Small intestine (tissue), 7 donors: ENCODE results near the gene CACNB1. TPM values are rescaled to one million over a fixed set of nuclear protein-coding genes. Genes with fewer than 3 reads are reported as not detected.

Experiments used
- DNase-seq, 2 donors: peaks; one replicate each; pipeline versions ENCODE4 v3.0.0 to v3.0.0-alpha.2; 2013
- FAIRE-seq: peaks from 2 replicates; lab custom pipeline; 2012; peaks lifted over from hg19 to GRCh38; lab: Jason Lieb, UNC
- H3K27ac ChIP-seq, 3 donors: one replicate each; pipeline ENCODE4 v1.5.1; 2013; ENCODE audit warnings: low read length in 2 of 3, mild to moderate bottlenecking in 2 of 3, control low read depth in 1 of 3, inconsistent platforms in 1 of 3, low read depth in 1 of 3, moderate library complexity in 1 of 3
- H3K27me3 ChIP-seq, 3 donors: one replicate each; pipeline ENCODE4 v1.6.1; 2013; ENCODE audit warnings: low read length in 3 of 3, inconsistent platforms in 1 of 3; ENCODE audit not compliant: control insufficient read depth in 3 of 3, insufficient read depth in 3 of 3
- H3K36me3 ChIP-seq, 3 donors: one replicate each; pipeline ENCODE4 v1.6.1; 2013; ENCODE audit warnings: low read length in 3 of 3, inconsistent platforms in 1 of 3, low read depth in 1 of 3, mild to moderate bottlenecking in 1 of 3, moderate library complexity in 1 of 3; ENCODE audit not compliant: control insufficient read depth in 3 of 3, insufficient read depth in 2 of 3
- H3K4me1 ChIP-seq, 3 donors: one replicate each; pipeline ENCODE4 v1.6.1; 2013; ENCODE audit warnings: low read length in 2 of 3, inconsistent platforms in 1 of 3, low read depth in 1 of 3, mild to moderate bottlenecking in 1 of 3, moderate library complexity in 1 of 3; ENCODE audit not compliant: control insufficient read depth in 3 of 3, insufficient read depth in 2 of 3
- H3K4me3 ChIP-seq, 3 donors: one replicate each; pipeline ENCODE4 v1.5.1; 2013; ENCODE audit warnings: low read length in 3 of 3, control low read depth in 1 of 3, inconsistent platforms in 1 of 3, low read depth in 1 of 3, mild to moderate bottlenecking in 1 of 3, moderate library complexity in 1 of 3
- H3K9me3 ChIP-seq, 2 donors: one replicate each; pipeline ENCODE4 v1.6.1; 2013; ENCODE audit warnings: low read depth in 1 of 2, low read length in 1 of 2; ENCODE audit not compliant: control insufficient read depth in 2 of 2, insufficient read depth in 1 of 2
- WGBS, 3 donors: extraction: QIAGEN DNeasy Blood & Tissue Kit; methylation state at CpG; one replicate each; pipeline ENCODE4 v1.1.7; 2013; 5-methylcytosine and 5-hydroxymethylcytosine counted together
- polyA plus RNA-seq, 4 donors: library from polyadenylated mRNA; stranded (reverse) in 3 of 4; unstranded in 1 of 4; fragments of 200-250 nt in 3 of 4; fragments of 120-200 nt in 1 of 4; gene quantifications; one replicate each; pipeline versions ENCODE4 v1.2.1 to v1.2.3, GENCODE V29; 2013
- donor health status: healthy with polysubstance abuse.
- donor health status: control.
- donor health status: control.
- donor health status: Bipolar disorder and iron deficiency.
- donor health status: healthy.

The CACNB1 gene
- polyA plus RNA-seq, 4 donors, result 0.45 to 3.7 (median 1.5) TPM

DNA sequence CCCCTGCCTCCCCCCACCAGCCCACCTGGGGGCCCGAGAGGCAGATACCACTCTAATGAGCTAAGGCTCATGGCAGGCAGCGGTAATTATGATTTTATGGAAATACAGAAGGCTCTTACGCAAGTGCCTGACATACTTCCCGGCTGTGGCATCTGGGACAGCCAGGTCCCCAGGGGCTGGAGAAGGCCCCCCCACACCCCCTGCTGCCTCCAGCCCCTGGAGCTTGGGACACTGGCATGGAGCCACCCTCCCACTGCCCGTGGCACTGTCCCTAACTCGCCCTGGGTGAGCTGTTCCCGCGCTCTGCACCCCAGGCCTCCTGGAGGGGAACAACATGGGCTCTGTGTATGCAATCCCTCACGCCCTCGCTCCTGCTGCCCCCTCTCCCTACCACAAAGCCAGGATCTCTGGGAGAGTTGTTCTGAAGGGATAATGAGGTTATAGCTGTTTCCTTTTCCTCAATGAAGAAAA is 33.7 kb upstream of the CACNB1 start:
- Histone ChIP-seq H3K36me3 (no peaks in the 10 kb centered on the region), H3K4me3 (no peak overlapping the region), H3K27me3 (peaks cover 0 to 52% (median 3%) of the 10 kb centered on the region in 3 donors), H3K27ac (no peak overlapping the region), H3K9me3 (no peaks in the 10 kb centered on the region), H3K4me1 (peaks cover 0 to 15% (median 0%) of the 10 kb centered on the region in 3 donors)
- WGBS, 3 donors, result 31 to 52% (median 41%) methylated on average over 10 of the region's 10 CpGs
- DNase-seq, result no peak
- FAIRE-seq, result no peak

DNA sequence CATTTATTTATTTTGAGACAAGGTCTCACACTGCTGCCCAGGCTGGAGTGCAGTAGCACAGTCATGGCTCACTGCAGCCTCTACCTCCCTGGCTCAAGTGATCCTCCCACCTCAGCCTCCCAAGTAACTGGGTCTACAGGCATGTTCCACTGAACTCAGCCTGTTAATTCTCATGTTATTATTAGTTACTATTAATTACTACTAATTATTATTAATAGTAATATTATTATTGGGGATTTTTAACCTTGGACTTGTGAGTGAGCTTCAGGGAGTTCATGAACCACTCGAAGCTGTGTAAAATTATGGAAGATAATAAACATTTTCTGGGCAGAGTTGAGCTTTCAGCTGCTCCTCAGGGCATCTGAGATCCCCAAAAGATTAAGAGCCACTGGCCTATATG is 32.9 kb upstream of the CACNB1 start:
- Histone ChIP-seq H3K4me1 (peaks cover 0 to 12% (median 0%) of the 10 kb centered on the region in 3 donors), H3K27me3 (peaks cover 3 to 58% (median 3%) of the 10 kb centered on the region in 3 donors), H3K9me3 (no peaks in the 10 kb centered on the region), H3K4me3 (no peak overlapping the region), H3K27ac (no peak overlapping the region), H3K36me3 (no peaks in the 10 kb centered on the region)
- FAIRE-seq (no peak), DNase-seq (no peak)
- whole genome bisulfite sequencing, 3 donors, result 17 to 42% (median 33%) methylated on average over 1 of the region's 1 CpG

GRCh38 chr17:39229274-39229913 is 31.9 kb upstream of the CACNB1 start:
- 69 to 76% (median 70%) methylated on average over 11 of the region's 11 CpGs for WGBS, 3 donors
- Histone ChIP-seq H3K4me1 (peaks cover 0 to 12% (median 0%) of the 10 kb centered on the region in 3 donors), H3K36me3 (no peaks in the 10 kb centered on the region), H3K27me3 (peaks cover 6 to 66% (median 10%) of the 10 kb centered on the region in 3 donors), H3K4me3 (no peak overlapping the region), H3K27ac (no peak overlapping the region), H3K9me3 (no peaks in the 10 kb centered on the region)
- FAIRE-seq (no peak), DNase-seq (no peak)

- peaks cover 0 to 12% (median 0%) of the 10 kb centered on the region in 3 donors for H3K4me1 ChIP-seq
- FAIRE-seq (no peak), DNase-seq (no peak)
- H3K36me3 ChIP-seq, result no peaks in the 10 kb centered on the region
- no peaks in the 10 kb centered on the region for H3K9me3 ChIP-seq
- H3K4me3 ChIP-seq, result no peak overlapping the region
- WGBS, 3 donors, result 43 to 72% (median 52%) methylated on average over 2 of the region's 2 CpGs
- H3K27me3 ChIP-seq, result peaks cover 6 to 77% (median 18%) of the 10 kb centered on the region in 3 donors
- no peak overlapping the region for H3K27ac ChIP-seq
Observed at GRCh38 chr17:39227364-39227919, 30.0 kb upstream of the CACNB1 start.

DNA sequence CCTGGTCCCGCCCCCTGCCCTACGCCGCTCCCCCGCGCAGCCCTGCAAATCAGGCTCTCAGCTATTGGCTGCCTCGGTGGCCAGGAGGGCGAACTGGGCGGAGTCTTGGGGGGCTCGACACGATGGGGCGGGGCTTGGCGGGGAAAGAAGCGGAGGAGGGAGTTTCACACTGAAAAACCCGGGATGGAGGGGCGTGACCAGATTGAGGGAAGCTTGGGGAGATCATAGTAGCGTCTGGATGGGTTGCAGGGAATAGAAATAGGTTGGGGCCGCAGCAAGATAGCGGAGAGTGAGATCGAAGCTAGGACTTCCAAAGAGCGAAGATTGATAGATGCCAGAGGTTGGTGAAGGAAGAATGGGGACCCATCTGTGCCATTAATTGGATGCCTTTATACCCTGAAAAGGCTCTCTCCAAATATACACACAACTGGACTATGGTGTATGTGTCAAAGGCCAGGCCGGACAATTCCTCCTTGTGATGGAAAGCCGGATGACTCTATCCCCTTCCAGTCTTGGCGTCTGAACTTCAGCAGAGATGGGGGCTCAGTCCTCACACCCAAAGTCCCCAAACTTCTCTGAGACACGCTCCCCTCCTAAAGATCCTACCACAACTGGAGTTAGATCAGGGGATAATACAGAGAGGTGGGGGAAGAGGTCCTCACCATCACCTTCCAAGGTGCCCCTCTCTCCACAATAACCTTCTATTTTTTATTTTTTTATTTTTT is 28.7 kb upstream of the CACNB1 start:
- FAIRE-seq (no peak), DNase-seq (peak in 1 of 2 donors; percentile 56)
- Histone ChIP-seq H3K4me1 (peaks cover 0 to 3% (median 0%) of the 10 kb centered on the region in 3 donors), H3K9me3 (no peaks in the 10 kb centered on the region), H3K27me3 (peaks cover 6 to 78% (median 18%) of the 10 kb centered on the region in 3 donors), H3K4me3 (peak overlapping the region in 1 of 3 donors; percentile 14), H3K36me3 (no peaks in the 10 kb centered on the region), H3K27ac (no peak overlapping the region)
- WGBS, 3 donors, result 13 to 17% (median 15%) methylated on average over 23 to 24 of the region's 24 CpGs

DNA sequence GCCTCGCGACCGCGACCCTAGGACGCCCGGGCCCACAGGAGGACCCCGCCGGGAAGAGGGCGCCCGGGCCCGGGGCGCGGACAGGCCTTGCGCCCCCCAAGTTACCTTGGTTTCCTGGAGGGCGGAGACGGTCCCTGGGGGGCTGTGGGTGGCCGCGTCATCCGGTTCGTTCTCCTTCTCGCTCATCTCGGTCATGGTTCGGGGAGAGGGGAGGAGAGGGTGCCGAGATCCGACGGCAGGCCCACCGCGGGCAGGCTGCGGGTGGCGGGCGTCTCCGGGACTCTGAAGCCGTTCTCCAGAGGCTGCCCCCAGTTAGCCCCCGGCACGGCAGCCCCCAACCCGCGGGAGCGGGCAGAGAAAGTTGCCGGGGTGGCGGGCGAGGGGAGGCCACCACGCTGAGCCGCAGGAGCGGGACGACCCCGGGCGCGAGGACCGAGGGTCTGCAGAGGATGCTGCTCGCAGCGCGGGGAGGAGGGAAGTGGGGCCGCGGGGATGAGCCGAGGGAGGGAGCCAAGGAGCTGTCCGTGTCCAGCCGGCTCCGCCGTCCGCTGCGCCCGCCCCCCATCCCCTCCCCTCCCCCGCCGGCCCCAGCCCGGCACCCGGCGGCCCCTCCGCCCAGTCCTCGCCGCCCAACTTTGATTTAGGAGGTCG is 28.0 kb upstream of the CACNB1 start, which contains the start of gene STAC2:
Gene STAC2 (minus strand): TSS at position 638 of the 651 bp plus-strand sequence. CDS start 443 bp downstream, at position 195.
- WGBS, 3 donors, result 2 to 5% (median 3%) methylated on average over 40 to 71 of the region's 71 CpGs
- peaks cover 6 to 75% (median 18%) of the 10 kb centered on the region in 3 donors for H3K27me3 ChIP-seq
- peak within 1 kb of the TSS in 2 of 3 donors; percentile 14 to 24 for H3K4me3 ChIP-seq

DNA sequence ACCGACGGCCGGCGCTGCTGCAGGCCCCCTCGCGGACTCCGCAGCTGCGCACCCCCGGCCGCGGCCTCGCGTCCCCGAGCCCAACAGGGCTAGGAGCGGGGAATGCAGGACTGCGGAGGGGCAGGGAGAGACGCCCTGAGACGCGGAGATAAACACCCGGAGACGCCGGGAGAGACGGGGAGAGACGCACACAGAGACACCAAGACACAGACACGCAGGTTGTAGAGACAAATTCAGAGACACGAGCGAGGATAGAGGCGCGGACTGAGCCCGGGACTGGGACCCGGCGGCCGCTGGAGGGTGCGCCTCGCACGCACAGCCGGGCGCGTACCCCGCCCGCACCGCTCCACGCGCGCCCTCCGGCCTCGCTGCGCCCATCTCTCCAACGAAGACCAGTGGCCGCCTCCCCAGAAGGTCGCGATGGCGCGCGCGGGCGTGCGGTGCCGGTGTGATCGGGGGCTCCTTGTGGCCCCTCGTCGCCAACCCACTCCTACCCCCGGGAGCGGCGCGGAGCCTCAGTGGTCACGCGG is 27.4 kb upstream of the CACNB1 start:
- DNase-seq (no peak), FAIRE-seq (no peak)
- Histone ChIP-seq H3K36me3 (no peaks in the 10 kb centered on the region), H3K9me3 (no peaks in the 10 kb centered on the region), H3K4me1 (peaks cover 0 to 3% (median 0%) of the 10 kb centered on the region in 3 donors), H3K4me3 (peak overlapping the region in 1 of 3 donors; percentile 24), H3K27me3 (peaks cover 6 to 75% (median 18%) of the 10 kb centered on the region in 3 donors), H3K27ac (no peak overlapping the region)
- WGBS, 3 donors, result 2 to 4% (median 2%) methylated on average over 54 to 68 of the region's 68 CpGs

More for the DNA sequence above, 28.0 kb upstream of the CACNB1 start, which contains the start of gene STAC2:
- DNase-seq (no peak), FAIRE-seq (no peak)
- Histone ChIP-seq H3K9me3 (no peaks in the 10 kb centered on the region), H3K27ac (no peak within 1 kb of the TSS), H3K36me3 (no peaks in the 10 kb centered on the region), H3K4me1 (peaks cover 0 to 3% (median 0%) of the 10 kb centered on the region in 3 donors)
